ENCODE data around the gene DHX15. TPM values are rescaled to one million over a fixed set of nuclear protein-coding genes. Genes with fewer than 3 reads are reported as not detected.

The DHX15 gene
- total RNA-seq, 1 donor from 2014 or later = 190 TPM

DNA sequence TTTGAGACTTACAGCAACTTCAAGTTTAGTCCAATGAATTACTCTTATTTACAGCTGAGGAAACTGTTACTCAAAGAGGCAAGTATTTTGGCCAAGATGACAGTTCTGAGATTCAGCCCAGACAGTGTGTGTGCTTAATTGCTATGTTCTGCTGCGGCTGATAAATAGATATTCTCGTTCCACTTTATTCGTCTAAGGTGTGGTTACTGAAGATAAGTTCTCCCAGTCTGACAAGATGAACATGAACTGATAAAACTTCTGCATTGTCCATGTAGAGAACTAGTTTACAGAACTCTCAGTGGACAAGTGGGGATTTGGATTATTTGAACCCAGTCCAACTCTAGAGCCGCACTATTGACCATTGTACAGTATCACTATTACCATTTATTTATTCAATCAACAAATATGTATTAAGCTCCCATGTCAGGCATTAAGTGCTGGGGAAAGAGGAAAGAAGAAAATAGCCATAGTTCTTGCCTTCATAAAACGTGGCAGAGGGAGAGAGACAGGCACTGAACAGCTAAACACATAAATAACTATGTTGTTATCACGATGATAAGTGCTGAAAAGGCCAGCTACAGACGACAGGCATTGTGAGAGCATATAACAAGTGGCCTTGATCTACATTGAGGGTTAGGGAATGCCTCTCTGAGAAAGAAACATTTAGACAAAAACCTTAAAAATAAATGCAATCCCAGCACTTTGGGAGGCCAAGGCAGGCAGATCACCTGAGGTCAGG lies 4.0 kb upstream of the DHX15 start:
- no peak overlapping the region for H3K27ac Mint-ChIP-seq
- no peak for DNase-seq (ENCODE audit: low spot score in 2 of 2, unreplicated experiment in 2 of 2)
- H3K4me1 Mint-ChIP-seq = peaks cover 4% of the 10 kb centered on the region
- no peaks in the 10 kb centered on the region for H3K36me3 Mint-ChIP-seq
- TF ChIP-seq, protein P1, sequence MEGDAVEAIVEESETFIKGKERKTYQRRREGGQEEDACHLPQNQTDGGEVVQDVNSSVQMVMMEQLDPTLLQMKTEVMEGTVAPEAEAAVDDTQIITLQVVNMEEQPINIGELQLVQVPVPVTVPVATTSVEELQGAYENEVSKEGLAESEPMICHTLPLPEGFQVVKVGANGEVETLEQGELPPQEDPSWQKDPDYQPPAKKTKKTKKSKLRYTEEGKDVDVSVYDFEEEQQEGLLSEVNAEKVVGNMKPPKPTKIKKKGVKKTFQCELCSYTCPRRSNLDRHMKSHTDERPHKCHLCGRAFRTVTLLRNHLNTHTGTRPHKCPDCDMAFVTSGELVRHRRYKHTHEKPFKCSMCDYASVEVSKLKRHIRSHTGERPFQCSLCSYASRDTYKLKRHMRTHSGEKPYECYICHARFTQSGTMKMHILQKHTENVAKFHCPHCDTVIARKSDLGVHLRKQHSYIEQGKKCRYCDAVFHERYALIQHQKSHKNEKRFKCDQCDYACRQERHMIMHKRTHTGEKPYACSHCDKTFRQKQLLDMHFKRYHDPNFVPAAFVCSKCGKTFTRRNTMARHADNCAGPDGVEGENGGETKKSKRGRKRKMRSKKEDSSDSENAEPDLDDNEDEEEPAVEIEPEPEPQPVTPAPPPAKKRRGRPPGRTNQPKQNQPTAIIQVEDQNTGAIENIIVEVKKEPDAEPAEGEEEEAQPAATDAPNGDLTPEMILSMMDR (IDR thresholded peaks at IDR 0.05; ENCODE audit: unreplicated experiment) = no peak
- H3K4me3 Mint-ChIP-seq = no peak overlapping the region
- peaks cover 13% of the 10 kb centered on the region for H3K9me3 Mint-ChIP-seq
- H3K27me3 Mint-ChIP-seq (ENCODE audit: low read depth) = no peaks in the 10 kb centered on the region

DNA sequence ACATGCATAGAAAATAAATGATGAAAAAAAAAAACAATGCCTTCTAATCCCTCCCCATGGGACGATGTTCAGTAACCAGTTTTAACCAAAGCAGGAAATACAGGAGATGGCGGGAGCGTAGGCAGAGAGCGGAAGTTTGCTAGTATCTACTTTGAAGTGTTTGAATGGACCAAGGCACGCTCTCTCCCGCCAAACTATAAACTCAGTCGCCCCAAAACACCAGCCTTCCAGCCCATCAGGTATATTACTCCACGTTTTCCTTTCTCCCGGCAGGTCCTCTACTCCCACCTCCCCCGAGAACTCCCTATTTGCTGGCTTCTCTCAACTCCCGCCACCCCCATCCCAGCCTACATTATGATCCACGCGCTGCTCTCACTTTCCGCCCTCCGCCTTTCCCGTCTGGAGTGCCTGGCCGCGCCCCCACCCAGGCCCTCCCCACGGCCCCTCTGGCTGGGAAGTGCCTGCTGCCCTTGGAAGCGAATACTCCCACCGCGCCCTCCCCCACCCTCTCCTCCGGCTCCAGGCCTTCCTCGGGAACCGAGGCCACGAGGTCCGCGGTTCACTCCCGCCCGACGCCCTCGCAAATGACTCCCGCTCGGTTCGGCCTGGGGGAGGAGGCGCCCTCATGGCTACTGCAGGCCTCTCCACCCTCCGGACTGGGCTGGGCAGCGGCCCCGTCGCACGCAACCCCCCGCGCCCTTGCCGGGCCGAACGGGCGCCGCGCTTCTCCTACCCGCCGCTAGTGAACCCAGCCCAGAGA lies 723 bp downstream of the DHX15 start:
- Mint-ChIP-seq H3K4me3 (peak overlapping the region; percentile 95), H3K27me3 (ENCODE audit: low read depth) (no peaks in the 10 kb centered on the region), H3K4me1 (peaks cover 30% of the 10 kb centered on the region), H3K27ac (peak overlapping the region; percentile 97), H3K9me3 (no peaks in the 10 kb centered on the region), H3K36me3 (peaks cover 5% of the 10 kb centered on the region)
- peak; percentile 27 to 60 for DNase-seq (ENCODE audit: low spot score in 2 of 2, unreplicated experiment in 2 of 2)
- TF ChIP-seq, protein P1 (IDR thresholded peaks at IDR 0.05; ENCODE audit: unreplicated experiment) = no peak

- H3K4me3 Mint-ChIP-seq = peak overlapping the region; percentile 95
- peaks cover 7% of the 10 kb centered on the region for H3K36me3 Mint-ChIP-seq
- H3K27ac Mint-ChIP-seq = peak overlapping the region; percentile 97
- H3K9me3 Mint-ChIP-seq = no peaks in the 10 kb centered on the region
- no peaks in the 10 kb centered on the region for H3K27me3 Mint-ChIP-seq (ENCODE audit: low read depth)
- no peak for DNase-seq (ENCODE audit: low spot score in 2 of 2, unreplicated experiment in 2 of 2)
- H3K4me1 Mint-ChIP-seq = peaks cover 38% of the 10 kb centered on the region
- TF ChIP-seq, protein P1 (IDR thresholded peaks at IDR 0.05; ENCODE audit: unreplicated experiment) = no peak
Measured at GRCh38 chr4:24582235-24582832, 2.0 kb downstream of the DHX15 start.

DNA sequence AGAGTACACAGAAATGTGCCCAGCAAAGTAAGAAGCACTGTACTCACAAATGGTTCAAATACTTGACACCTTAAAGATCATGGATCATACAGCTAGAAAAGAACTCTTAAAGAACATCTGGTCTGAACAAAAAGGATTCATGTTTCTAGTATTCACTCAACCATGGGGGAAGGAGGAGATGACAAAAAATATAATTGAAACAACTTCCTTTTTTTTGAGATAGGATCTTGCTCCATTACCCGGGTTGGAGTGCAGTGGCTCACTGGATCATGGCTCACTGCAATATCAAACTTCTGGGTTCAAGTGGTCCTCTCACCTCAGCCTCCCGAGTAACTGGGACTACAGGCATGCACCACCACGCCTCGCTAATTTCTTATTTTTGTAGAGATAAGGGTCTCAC lies 6.0 kb downstream of the DHX15 start:
- Mint-ChIP-seq H3K9me3 (no peaks in the 10 kb centered on the region), H3K4me1 (peaks cover 35% of the 10 kb centered on the region), H3K27me3 (ENCODE audit: low read depth) (no peaks in the 10 kb centered on the region), H3K36me3 (peaks cover 35% of the 10 kb centered on the region), H3K27ac (peak overlapping the region; percentile 26), H3K4me3 (no peak overlapping the region)
- TF ChIP-seq, protein P1 (IDR thresholded peaks at IDR 0.05; ENCODE audit: unreplicated experiment) = no peak
- no peak for DNase-seq (ENCODE audit: low spot score in 2 of 2, unreplicated experiment in 2 of 2)

DNA sequence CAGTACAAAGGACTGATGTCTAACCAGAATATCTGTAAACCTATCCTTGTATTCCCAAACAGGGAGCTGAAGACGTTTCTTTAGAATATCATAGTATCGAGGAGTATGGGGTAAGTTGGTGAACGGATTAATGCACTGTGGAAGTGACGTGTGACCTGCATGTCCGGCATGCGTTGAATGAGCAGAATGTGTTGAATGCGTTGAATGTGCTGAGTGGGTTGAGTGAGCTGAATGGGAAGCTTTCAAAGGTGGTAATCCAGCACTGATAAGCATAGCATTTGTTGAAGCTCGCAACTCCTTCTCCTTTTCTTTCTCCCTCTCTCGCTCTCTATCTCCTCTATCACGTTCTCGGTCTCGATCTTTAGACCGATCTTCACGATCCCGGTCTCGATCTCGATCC lies 8.1 kb downstream of the DHX15 start:
- H3K27ac Mint-ChIP-seq = no peak overlapping the region
- no peaks in the 10 kb centered on the region for H3K9me3 Mint-ChIP-seq
- TF ChIP-seq, protein P1 (IDR thresholded peaks at IDR 0.05; ENCODE audit: unreplicated experiment) = no peak
- DNase-seq (ENCODE audit: low spot score in 2 of 2, unreplicated experiment in 2 of 2) = no peak
- peaks cover 18% of the 10 kb centered on the region for H3K4me1 Mint-ChIP-seq
- H3K36me3 Mint-ChIP-seq = peaks cover 43% of the 10 kb centered on the region
- H3K4me3 Mint-ChIP-seq = no peak overlapping the region
- no peaks in the 10 kb centered on the region for H3K27me3 Mint-ChIP-seq (ENCODE audit: low read depth)
